SU-DHL-6 (cell line): ENCODE results near the gene HAPSTR1.

Experiments
- CTCF ChIP-seq: fragments of 200-600 bp; sonication (generic); IDR thresholded peaks from one replicate; pipeline ENCODE4 v1.5.1; 2017; ENCODE audit warnings: antibody characterized with exemption, mild to moderate bottlenecking, low read length, moderate library complexity; ENCODE audit not compliant: insufficient read depth, poor library complexity, severe bottlenecking
- EZH2phosphoT487 ChIP-seq: fragments of 200-600 bp; sonication (generic), shearing (Covaris generic); conservative IDR thresholded peaks from 2 replicates; pipeline ENCODE4 v1.6.1; 2018; ENCODE audit warnings: mild to moderate bottlenecking, antibody characterized with exemption, low read length, moderate library complexity, mixed read lengths

- TF ChIP-seq CTCF (peak; percentile 95), EZH2phosphoT487 (no peak)
Observed at GRCh38 chr16:9138731-9139501, 47.5 kb downstream of the HAPSTR1 start.
